ENCODE data around the gene TUSC7.

The TUSC7 gene

GRCh38 chr3:116749388-116749787, 39.8 kb downstream of the TUSC7 start:
- Histone ChIP-seq H3K79me2 (ENCODE audit: low read length) (no peaks in the 10 kb centered on the region), H3K4me3 (ENCODE audit: low read length) (no peak overlapping the region), H4K20me1 (ENCODE audit: insufficient read depth, low read length) (no peaks in the 10 kb centered on the region), H3K27ac (ENCODE audit: low read length) (no peak overlapping the region), H3K4me1 (ENCODE audit: low read length) (no peaks in the 10 kb centered on the region), H3K9me3 (ENCODE audit: insufficient read depth, low read length) (no peaks in the 10 kb centered on the region), H3K27me3 (ENCODE audit: low read depth, low read length) (no peaks in the 10 kb centered on the region), H3K4me2 (ENCODE audit: low read length) (no peak overlapping the region), H3K36me3 (replicated peaks; ENCODE audit: low read depth, low read length) (no peaks in the 10 kb centered on the region), H3K9ac (ENCODE audit: low read length) (no peak overlapping the region), H2AFZ (ENCODE audit: low read depth, low read length) (no peak overlapping the region)
- TF ChIP-seq EZH2phosphoT487 (IDR thresholded peaks at IDR 0.05; ENCODE audit: low read depth): no peak
- TF ChIP-seq, protein P1, sequence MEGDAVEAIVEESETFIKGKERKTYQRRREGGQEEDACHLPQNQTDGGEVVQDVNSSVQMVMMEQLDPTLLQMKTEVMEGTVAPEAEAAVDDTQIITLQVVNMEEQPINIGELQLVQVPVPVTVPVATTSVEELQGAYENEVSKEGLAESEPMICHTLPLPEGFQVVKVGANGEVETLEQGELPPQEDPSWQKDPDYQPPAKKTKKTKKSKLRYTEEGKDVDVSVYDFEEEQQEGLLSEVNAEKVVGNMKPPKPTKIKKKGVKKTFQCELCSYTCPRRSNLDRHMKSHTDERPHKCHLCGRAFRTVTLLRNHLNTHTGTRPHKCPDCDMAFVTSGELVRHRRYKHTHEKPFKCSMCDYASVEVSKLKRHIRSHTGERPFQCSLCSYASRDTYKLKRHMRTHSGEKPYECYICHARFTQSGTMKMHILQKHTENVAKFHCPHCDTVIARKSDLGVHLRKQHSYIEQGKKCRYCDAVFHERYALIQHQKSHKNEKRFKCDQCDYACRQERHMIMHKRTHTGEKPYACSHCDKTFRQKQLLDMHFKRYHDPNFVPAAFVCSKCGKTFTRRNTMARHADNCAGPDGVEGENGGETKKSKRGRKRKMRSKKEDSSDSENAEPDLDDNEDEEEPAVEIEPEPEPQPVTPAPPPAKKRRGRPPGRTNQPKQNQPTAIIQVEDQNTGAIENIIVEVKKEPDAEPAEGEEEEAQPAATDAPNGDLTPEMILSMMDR (IDR thresholded peaks at IDR 0.05; ENCODE audit: low read depth, low read length): no peak

DNA sequence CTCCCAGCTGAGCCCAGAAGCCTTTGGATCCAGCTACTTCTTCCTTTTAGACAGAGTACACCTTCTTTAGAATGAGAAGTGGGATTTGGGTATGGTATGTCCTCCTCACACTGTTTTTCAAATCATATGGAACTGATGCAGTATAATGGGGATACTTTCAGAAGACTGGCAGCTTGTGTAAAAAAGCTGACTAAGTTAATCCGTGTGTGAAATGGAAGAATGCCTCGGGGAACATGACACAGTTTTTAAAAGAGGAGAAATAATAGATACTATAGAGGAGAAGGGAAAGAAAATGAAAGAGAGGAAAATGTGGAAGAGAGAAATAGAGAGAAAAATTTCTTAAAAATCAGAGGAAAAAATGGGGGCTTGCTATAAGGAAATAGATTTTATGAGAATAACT, 47.7 kb downstream of the TUSC7 start:
- no peaks in the 10 kb centered on the region for H3K36me3 ChIP-seq (replicated peaks; ENCODE audit: low read depth, low read length)
- no peak overlapping the region for H3K9ac ChIP-seq (ENCODE audit: low read length)
- H3K4me1 ChIP-seq (ENCODE audit: low read length): no peaks in the 10 kb centered on the region
- H4K20me1 ChIP-seq (ENCODE audit: insufficient read depth, low read length): no peaks in the 10 kb centered on the region
- no peak overlapping the region for H3K4me2 ChIP-seq (ENCODE audit: low read length)
- H3K79me2 ChIP-seq (ENCODE audit: low read length): no peaks in the 10 kb centered on the region
- no peak overlapping the region for H2AFZ ChIP-seq (ENCODE audit: low read depth, low read length)
- no peaks in the 10 kb centered on the region for H3K9me3 ChIP-seq (ENCODE audit: insufficient read depth, low read length)
- TF ChIP-seq, protein P1 (IDR thresholded peaks at IDR 0.05; ENCODE audit: low read depth, low read length): no peak
- TF ChIP-seq EZH2phosphoT487 (IDR thresholded peaks at IDR 0.05; ENCODE audit: low read depth): no peak
- H3K27ac ChIP-seq (ENCODE audit: low read length): no peak overlapping the region
- H3K27me3 ChIP-seq (ENCODE audit: low read depth, low read length): peaks cover 18% of the 10 kb centered on the region
- H3K4me3 ChIP-seq (ENCODE audit: low read length): no peak overlapping the region

DNA sequence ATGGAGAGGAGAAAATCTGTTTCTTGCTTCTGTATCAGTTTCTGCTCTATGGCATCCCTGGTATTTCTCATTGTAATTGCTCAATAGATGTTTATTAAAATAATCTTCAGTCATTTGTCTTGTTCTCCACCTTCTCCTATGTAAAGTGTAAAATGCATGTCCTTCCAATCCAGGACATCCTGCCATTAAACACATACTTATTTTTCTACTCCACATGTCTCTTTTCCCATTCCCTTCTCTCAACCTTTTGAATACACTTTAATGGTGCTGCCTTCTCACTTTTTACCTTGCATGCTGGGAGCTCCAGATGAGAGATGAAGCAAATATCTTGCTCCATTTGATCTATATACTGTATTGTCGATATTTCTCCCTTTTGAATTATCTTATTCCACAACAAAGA, 49.7 kb downstream of the TUSC7 start:
- Histone ChIP-seq H3K9me3 (ENCODE audit: insufficient read depth, low read length) (no peaks in the 10 kb centered on the region), H3K4me1 (ENCODE audit: low read length) (no peaks in the 10 kb centered on the region), H3K36me3 (replicated peaks; ENCODE audit: low read depth, low read length) (no peaks in the 10 kb centered on the region), H3K27me3 (ENCODE audit: low read depth, low read length) (peaks cover 18% of the 10 kb centered on the region), H3K27ac (ENCODE audit: low read length) (no peak overlapping the region), H3K4me2 (ENCODE audit: low read length) (no peak overlapping the region), H4K20me1 (ENCODE audit: insufficient read depth, low read length) (no peaks in the 10 kb centered on the region), H2AFZ (ENCODE audit: low read depth, low read length) (no peak overlapping the region), H3K79me2 (ENCODE audit: low read length) (no peaks in the 10 kb centered on the region), H3K9ac (ENCODE audit: low read length) (no peak overlapping the region), H3K4me3 (ENCODE audit: low read length) (no peak overlapping the region)
- TF ChIP-seq EZH2phosphoT487 (IDR thresholded peaks at IDR 0.05; ENCODE audit: low read depth): no peak
- TF ChIP-seq, protein P1 (IDR thresholded peaks at IDR 0.05; ENCODE audit: low read depth, low read length): no peak

All from OCI-LY3 (cell line).